Muscle layer of colon (tissue), 2 donors: ENCODE data around the gene DDHD1.

Experiments used
- H3K27ac ChIP-seq: one replicate; pipeline ENCODE4 v1.7.0; 2013; ENCODE audit warnings: low read depth, mild to moderate bottlenecking, low read length, moderate library complexity
- H3K27me3 ChIP-seq, 2 donors: one replicate each; pipeline ENCODE4 v1.7.0; 2013; ENCODE audit warnings: low read length in 2 of 2, mild to moderate bottlenecking in 2 of 2; ENCODE audit not compliant: insufficient read depth in 2 of 2, control insufficient read depth in 1 of 2
- H3K36me3 ChIP-seq: one replicate; pipeline ENCODE4 v1.7.0; 2013; ENCODE audit warnings: mild to moderate bottlenecking, low read length; ENCODE audit not compliant: insufficient read depth
- H3K4me1 ChIP-seq: one replicate; pipeline ENCODE4 v1.7.0; 2013; ENCODE audit warnings: mild to moderate bottlenecking, low read length; ENCODE audit not compliant: insufficient read depth
- H3K4me3 ChIP-seq, 2 donors: one replicate each; pipeline ENCODE4 v1.7.0; 2013; ENCODE audit warnings: low read length in 2 of 2, low read depth in 1 of 2, mild to moderate bottlenecking in 1 of 2, moderate library complexity in 1 of 2
- H3K9ac ChIP-seq: one replicate; pipeline ENCODE4 v1.7.0; 2013; ENCODE audit warnings: low read length
- H3K9me3 ChIP-seq: one replicate; pipeline ENCODE4 v1.7.0; 2013; ENCODE audit warnings: mild to moderate bottlenecking, low read length
- donor health status: abdominal sarcoma.
- donor health status: Adenocarcinoma of cecum.

Gene DDHD1

GRCh38 chr14:53027041-53027440, 126.1 kb downstream of the DDHD1 start:
- Histone ChIP-seq H3K27me3 (no peaks in the 10 kb centered on the region), H3K36me3 (no peaks in the 10 kb centered on the region), H3K27ac (no peak overlapping the region), H3K4me3 (no peak overlapping the region), H3K9ac (no peak overlapping the region), H3K9me3 (no peaks in the 10 kb centered on the region), H3K4me1 (peaks cover under 1% of the 10 kb centered on the region)

GRCh38 chr14:53023325-53023724, 129.8 kb downstream of the DDHD1 start:
- H3K27me3 ChIP-seq, result no peaks in the 10 kb centered on the region
- no peak overlapping the region for H3K27ac ChIP-seq
- no peak overlapping the region for H3K4me3 ChIP-seq
- no peak overlapping the region for H3K9ac ChIP-seq
- H3K36me3 ChIP-seq, result no peaks in the 10 kb centered on the region
- H3K9me3 ChIP-seq, result no peaks in the 10 kb centered on the region
- H3K4me1 ChIP-seq, result no peaks in the 10 kb centered on the region

DNA sequence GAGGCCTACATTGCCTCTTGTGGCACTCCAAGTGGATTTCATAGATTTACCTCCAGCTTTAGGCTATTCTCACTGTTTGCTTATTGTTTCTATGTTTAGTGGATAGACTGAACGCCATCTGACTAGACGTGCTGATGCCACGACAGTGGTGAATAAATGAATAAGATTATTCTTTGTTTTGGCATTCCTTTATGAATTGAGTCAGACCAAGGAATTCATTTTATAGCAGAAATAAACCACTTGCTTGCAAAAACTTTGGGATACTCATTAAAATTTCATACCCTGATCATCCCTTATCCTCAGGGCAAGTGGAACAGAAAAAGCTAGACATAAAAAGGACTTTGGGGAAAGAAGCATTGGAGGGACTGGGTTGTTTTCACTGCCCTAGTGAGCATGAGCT, 130.5 kb downstream of the DDHD1 start:
- Histone ChIP-seq H3K9ac (no peak overlapping the region), H3K27me3 (no peaks in the 10 kb centered on the region), H3K27ac (no peak overlapping the region), H3K4me3 (no peak overlapping the region), H3K36me3 (no peaks in the 10 kb centered on the region), H3K9me3 (no peaks in the 10 kb centered on the region), H3K4me1 (no peaks in the 10 kb centered on the region)

GRCh38 chr14:53020193-53020932, 132.8 kb downstream of the DDHD1 start:
- H3K9me3 ChIP-seq, result no peaks in the 10 kb centered on the region
- no peaks in the 10 kb centered on the region for H3K27me3 ChIP-seq
- no peaks in the 10 kb centered on the region for H3K4me1 ChIP-seq
- H3K27ac ChIP-seq, result no peak overlapping the region
- H3K9ac ChIP-seq, result no peak overlapping the region
- no peaks in the 10 kb centered on the region for H3K36me3 ChIP-seq
- no peak overlapping the region for H3K4me3 ChIP-seq

DNA sequence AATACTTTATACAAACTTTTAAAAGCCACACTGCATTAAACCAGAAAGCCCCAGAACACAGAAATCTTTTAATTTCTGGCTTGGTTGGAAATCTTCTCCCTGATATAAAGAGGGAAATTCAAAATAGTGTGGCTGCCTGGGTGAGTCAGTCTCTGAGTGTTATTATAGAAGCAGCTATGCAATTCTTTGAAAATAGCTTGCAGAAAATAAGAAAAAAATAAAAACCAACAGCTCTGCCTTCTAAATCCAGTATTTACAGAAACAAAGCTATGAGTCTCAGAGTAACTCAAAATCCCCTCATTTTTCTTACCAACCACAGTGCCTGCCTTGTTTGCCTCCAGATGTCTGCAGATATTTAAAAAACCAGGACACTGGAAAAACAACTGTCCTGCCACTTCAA, 133.7 kb downstream of the DDHD1 start:
- Histone ChIP-seq H3K9ac (no peak overlapping the region), H3K4me3 (no peak overlapping the region), H3K4me1 (no peaks in the 10 kb centered on the region), H3K36me3 (no peaks in the 10 kb centered on the region), H3K27ac (no peak overlapping the region), H3K27me3 (no peaks in the 10 kb centered on the region), H3K9me3 (no peaks in the 10 kb centered on the region)

- no peak overlapping the region for H3K9ac ChIP-seq
- H3K27ac ChIP-seq, result no peak overlapping the region
- no peaks in the 10 kb centered on the region for H3K4me1 ChIP-seq
- no peaks in the 10 kb centered on the region for H3K36me3 ChIP-seq
- H3K9me3 ChIP-seq, result no peaks in the 10 kb centered on the region
- H3K4me3 ChIP-seq, result no peak overlapping the region
- H3K27me3 ChIP-seq, result no peaks in the 10 kb centered on the region
Observed at GRCh38 chr14:53017837-53018236, 135.3 kb downstream of the DDHD1 start.

DNA sequence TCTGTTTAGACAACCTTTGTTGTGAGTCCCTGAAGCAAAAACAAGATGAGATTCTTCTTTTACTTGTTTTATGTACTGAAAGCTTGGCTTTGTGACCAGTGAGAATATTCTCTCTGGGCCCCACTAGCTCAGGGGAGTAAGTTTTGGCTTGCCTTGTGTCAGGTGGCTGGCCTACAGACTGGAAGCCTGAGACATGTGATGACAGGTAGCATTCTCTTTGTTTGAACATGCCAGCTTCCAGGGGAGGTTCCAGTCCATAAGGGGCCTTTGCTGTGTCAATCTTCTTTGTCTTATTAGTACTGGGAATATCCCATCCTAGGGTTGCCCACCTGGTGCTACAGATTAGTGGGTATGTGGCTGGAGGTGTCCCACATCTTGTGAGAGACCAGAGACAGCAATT, 136.2 kb downstream of the DDHD1 start:
- no peaks in the 10 kb centered on the region for H3K36me3 ChIP-seq
- no peak overlapping the region for H3K27ac ChIP-seq
- H3K27me3 ChIP-seq, result no peaks in the 10 kb centered on the region
- no peaks in the 10 kb centered on the region for H3K4me1 ChIP-seq
- H3K9me3 ChIP-seq, result no peaks in the 10 kb centered on the region
- no peak overlapping the region for H3K9ac ChIP-seq
- H3K4me3 ChIP-seq, result no peak overlapping the region

DNA sequence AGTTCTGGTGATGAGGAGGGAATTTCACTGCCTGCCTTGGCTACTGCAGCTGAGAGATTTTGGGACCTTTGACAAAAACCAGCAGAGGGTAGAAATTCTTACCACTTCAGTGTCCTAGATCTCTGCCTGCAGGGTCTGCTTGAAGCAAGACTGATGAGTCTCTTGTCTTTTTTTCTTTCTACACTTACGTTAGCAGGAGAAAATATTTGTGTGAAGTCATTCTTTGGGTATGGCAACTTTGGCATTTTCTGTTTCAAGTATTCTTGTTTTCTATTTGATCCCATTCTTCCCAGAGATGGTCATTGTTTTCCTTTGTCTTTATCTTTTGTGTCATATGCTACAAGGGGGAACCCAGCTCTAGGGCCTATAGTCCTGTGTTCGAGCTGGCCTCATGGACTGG, 136.6 kb downstream of the DDHD1 start:
- no peak overlapping the region for H3K27ac ChIP-seq
- H3K36me3 ChIP-seq, result no peaks in the 10 kb centered on the region
- H3K9me3 ChIP-seq, result no peaks in the 10 kb centered on the region
- H3K27me3 ChIP-seq, result no peaks in the 10 kb centered on the region
- no peak overlapping the region for H3K4me3 ChIP-seq
- peaks cover 3% of the 10 kb centered on the region for H3K4me1 ChIP-seq
- H3K9ac ChIP-seq, result no peak overlapping the region

- H3K27ac ChIP-seq, result no peak overlapping the region
- H3K9ac ChIP-seq, result no peak overlapping the region
- no peaks in the 10 kb centered on the region for H3K36me3 ChIP-seq
- H3K4me3 ChIP-seq, result no peak overlapping the region
- no peaks in the 10 kb centered on the region for H3K9me3 ChIP-seq
- no peaks in the 10 kb centered on the region for H3K27me3 ChIP-seq
- peaks cover 7% of the 10 kb centered on the region for H3K4me1 ChIP-seq
Observed at GRCh38 chr14:53011053-53011462, 142.1 kb downstream of the DDHD1 start.

DNA sequence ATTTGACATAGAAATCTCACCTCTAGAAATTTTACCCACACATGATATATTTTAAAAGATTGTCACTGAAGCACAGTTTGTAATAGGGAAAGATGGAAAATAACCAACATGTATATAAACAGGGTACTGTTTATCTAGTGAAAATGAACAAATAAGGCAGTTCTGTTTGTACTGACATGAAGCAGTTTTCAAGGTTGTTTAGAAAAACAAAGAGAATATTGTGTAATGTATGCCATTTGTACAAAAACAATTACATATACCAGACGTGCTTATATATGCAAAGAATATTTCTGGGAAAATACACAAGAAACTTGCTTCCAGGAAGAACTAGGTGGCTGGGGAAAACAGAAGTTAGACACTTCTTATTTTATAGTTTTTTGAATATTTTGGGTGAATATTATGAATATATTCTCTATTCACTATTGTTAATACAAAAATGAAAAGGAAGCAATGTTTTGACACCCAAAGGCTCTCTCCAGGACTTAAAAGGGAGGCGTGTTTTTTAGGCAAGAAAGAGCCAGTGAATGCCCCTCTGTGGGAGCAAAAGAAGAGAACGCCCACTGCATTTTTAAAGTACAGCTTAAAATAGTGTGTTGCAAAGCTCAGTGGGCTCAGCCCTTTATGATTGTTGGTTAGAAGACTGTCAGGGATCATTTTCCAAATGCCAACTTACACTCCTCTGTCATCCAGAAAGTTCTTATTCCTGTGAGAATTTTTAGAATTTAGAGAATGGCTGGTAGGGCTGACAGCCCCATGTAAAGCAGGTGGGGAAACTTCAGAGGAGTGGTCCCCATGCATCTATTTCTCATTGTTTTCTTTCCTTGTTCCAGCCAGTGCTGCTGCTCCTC, 142.7 kb downstream of the DDHD1 start:
- Histone ChIP-seq H3K4me1 (peaks cover 7% of the 10 kb centered on the region), H3K9me3 (no peaks in the 10 kb centered on the region), H3K4me3 (no peak overlapping the region), H3K9ac (no peak overlapping the region), H3K36me3 (no peaks in the 10 kb centered on the region), H3K27ac (no peak overlapping the region), H3K27me3 (no peaks in the 10 kb centered on the region)

GRCh38 chr14:53006931-53007562, 146.1 kb downstream of the DDHD1 start:
- Histone ChIP-seq H3K4me1 (peaks cover 7% of the 10 kb centered on the region), H3K27ac (no peak overlapping the region)

More at GRCh38 chr14:53006931-53007562, 146.1 kb downstream of the DDHD1 start:
- Histone ChIP-seq H3K27me3 (no peaks in the 10 kb centered on the region), H3K4me3 (no peak overlapping the region), H3K36me3 (no peaks in the 10 kb centered on the region), H3K9ac (no peak overlapping the region), H3K9me3 (no peaks in the 10 kb centered on the region)
